HUES6 (cell line): ENCODE results near the gene C4orf50.
"Not testable (repeated sequence)": the region's sequence is repeated elsewhere in the genome, so short reads cannot be mapped to it uniquely, and the experiment has no call there.

Experiments used
- H3K27ac ChIP-seq: 2 replicates; pipeline ENCODE4 v1.7.0; 2013; ENCODE audit warnings: low read depth, mild to moderate bottlenecking, low read length, inconsistent platforms
- H3K27me3 ChIP-seq: 2 replicates; pipeline ENCODE4 v1.6.1; 2013; ENCODE audit warnings: low read length; ENCODE audit not compliant: control insufficient read depth, insufficient read depth
- H3K36me3 ChIP-seq: 2 replicates; pipeline ENCODE4 v1.6.1; 2013; ENCODE audit warnings: low read length; ENCODE audit not compliant: control insufficient read depth, insufficient read depth
- H3K4me1 ChIP-seq: 2 replicates; pipeline ENCODE4 v1.6.1; 2013; ENCODE audit warnings: low read length; ENCODE audit not compliant: control insufficient read depth, insufficient read depth
- H3K4me3 ChIP-seq: 2 replicates; pipeline ENCODE4 v1.5.1; 2013; ENCODE audit warnings: low read depth, low read length
- H3K9ac ChIP-seq: one replicate; pipeline ENCODE4 v1.6.1; 2013; ENCODE audit warnings: mild to moderate bottlenecking, low read length
- H3K9me3 ChIP-seq: 2 replicates; pipeline ENCODE4 v1.6.1; 2013; ENCODE audit warnings: low read depth, low read length; ENCODE audit not compliant: control insufficient read depth, insufficient read depth

The C4orf50 gene

DNA sequence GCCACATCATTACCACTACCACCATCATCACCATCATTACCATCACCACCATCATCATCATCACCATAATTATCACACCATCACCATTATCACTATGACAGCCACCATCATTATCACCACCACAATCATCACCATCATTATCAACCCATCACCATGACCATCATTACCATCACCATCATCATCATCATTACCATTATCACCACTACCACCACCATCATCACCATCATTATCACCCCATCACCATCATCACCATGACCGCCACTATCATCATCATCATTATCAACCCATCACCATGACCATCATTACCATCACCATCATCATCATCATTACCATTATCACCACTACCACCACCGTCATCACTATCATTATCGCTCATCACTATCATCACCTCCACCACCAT is 161.9 kb downstream of the C4orf50 start:
- H3K4me1 ChIP-seq, H3K9me3 ChIP-seq, H3K4me3 ChIP-seq, H3K9ac ChIP-seq, H3K27me3 ChIP-seq, H3K27ac ChIP-seq: not testable (repeated sequence)
- H3K36me3 ChIP-seq: peaks cover 86% of the 10 kb centered on the region

DNA sequence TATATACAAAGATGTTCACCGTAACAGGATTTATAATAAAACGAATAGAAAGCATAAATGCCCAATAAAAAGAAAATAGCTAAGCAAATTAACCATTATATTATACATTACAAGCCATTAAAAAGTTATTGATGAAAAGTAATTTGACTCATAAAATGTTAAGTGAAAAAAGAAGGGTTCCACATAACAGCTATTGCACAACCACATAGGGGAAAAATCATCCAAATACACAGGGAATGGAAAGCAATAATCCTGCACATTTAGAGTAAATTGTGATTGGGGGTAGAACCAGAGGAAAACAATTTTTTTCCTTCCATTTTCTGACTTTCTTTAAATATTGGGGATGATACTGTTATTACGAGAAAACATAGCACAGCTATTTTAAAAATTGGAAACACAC is 163.3 kb downstream of the C4orf50 start:
- H3K4me1 ChIP-seq: no peaks in the 10 kb centered on the region
- H3K27ac ChIP-seq: no peak overlapping the region
- H3K9me3 ChIP-seq: no peaks in the 10 kb centered on the region
- no peaks in the 10 kb centered on the region for H3K27me3 ChIP-seq
- peaks cover 87% of the 10 kb centered on the region for H3K36me3 ChIP-seq
- no peak overlapping the region for H3K4me3 ChIP-seq
- H3K9ac ChIP-seq: no peak overlapping the region

DNA sequence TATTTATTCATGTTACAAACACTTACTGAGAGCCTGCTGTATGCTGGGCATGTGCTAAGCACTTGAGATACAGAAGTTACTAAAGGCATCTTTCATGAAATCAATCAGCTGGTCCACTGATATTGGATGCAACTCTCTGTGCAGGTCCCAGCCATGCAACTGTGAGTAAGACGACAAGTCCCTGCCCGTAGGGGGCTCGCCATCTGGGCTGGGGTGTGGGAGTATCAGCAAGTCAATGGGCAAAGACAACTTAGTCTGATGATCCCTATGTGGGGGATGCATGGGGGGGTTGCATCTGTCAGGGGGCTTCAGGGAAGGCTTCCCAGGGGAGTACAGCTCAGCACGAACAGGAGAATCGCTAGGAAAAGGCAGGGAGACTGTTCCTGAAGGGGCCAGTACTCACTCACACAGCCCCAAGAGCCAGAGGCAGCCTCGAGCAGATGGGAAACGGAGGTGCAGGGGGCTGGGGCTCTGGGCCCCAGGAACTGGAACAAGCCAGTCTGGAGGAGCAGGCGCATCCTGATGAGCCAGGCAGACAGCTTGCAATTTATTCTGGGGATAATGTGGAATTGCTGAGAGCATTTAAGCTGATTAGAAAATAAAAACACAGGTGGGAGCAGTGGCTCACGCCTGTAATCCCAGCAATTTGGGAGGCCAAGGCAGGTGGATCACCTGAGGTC is 165.6 kb downstream of the C4orf50 start:
- Histone ChIP-seq H3K9me3 (no peaks in the 10 kb centered on the region), H3K36me3 (peaks cover 90% of the 10 kb centered on the region), H3K27ac (no peak overlapping the region), H3K27me3 (no peaks in the 10 kb centered on the region), H3K9ac (no peak overlapping the region), H3K4me3 (no peak overlapping the region), H3K4me1 (no peaks in the 10 kb centered on the region)

DNA sequence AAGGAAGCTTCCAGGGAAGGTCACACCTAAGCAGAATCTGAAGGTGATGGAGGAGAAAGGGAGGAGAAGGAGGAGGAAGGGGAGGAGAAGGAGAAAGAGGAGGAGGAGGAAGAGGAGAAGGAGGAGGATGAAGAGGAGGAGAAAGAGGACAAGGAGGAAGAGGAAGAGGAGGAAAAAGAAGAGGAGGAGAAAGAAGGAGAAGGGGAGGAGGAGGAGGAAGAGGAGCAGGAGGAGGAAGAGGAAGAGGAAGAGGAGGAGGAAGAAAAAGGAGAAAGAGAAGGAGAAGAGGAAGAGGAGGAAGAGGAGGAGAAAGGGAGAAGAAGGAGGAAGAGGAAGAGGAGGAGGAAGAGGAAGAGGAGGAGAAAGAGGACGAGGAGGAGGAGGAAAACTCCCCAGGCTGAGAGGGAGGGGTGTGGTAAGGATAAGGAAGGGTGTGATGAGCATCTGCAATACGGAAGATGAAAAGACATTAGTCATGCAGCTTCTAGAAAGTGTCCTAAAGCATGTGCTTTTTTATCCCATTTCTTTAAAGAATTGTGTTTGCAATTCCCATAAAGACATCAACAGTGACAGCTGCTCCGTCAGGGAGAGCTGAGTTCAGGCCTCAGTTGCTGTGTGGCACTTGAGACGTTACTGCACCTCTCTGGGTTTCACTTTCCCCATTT is 166.5 kb downstream of the C4orf50 start:
- Histone ChIP-seq H3K4me1 (no peaks in the 10 kb centered on the region), H3K27ac (no peak overlapping the region), H3K9ac (no peak overlapping the region), H3K9me3 (no peaks in the 10 kb centered on the region), H3K36me3 (peaks cover 92% of the 10 kb centered on the region), H3K4me3 (no peak overlapping the region), H3K27me3 (no peaks in the 10 kb centered on the region)
